Osteocyte (in vitro differentiated cells): ENCODE results near the gene AFF1. TPM values are rescaled to one million over a fixed set of nuclear protein-coding genes. Genes with fewer than 3 reads are reported as not detected.
A peak's percentile ranks its signal among the peaks of the same experiment; 100 is the strongest.

Experiments
- DNase-seq: peaks from one replicate; pipeline ENCODE4 v3.0.0; 2021; ENCODE audit warnings: mixed read lengths; ENCODE audit not compliant: unreplicated experiment; ENCODE audit errors: extremely low spot score
- H3K27ac Mint-ChIP-seq: one replicate; pipeline ENCODE4 v1.8.0; 2021; ENCODE audit warnings: mild to moderate bottlenecking, mixed read lengths; ENCODE audit not compliant: unreplicated experiment
- H3K27me3 Mint-ChIP-seq: one replicate; pipeline ENCODE4 v1.8.0; 2021; ENCODE audit warnings: mixed read lengths; ENCODE audit not compliant: unreplicated experiment
- H3K36me3 Mint-ChIP-seq: one replicate; pipeline ENCODE4 v1.8.0; 2021; ENCODE audit warnings: mixed read lengths; ENCODE audit not compliant: unreplicated experiment
- H3K4me1 Mint-ChIP-seq: one replicate; pipeline ENCODE4 v1.8.0; 2021; ENCODE audit warnings: mixed read lengths; ENCODE audit not compliant: unreplicated experiment
- H3K4me3 Mint-ChIP-seq: one replicate; pipeline ENCODE4 v1.8.0; 2021; ENCODE audit warnings: mild to moderate bottlenecking, moderate library complexity, mixed read lengths; ENCODE audit not compliant: unreplicated experiment
- H3K9me3 Mint-ChIP-seq: one replicate; pipeline ENCODE4 v1.8.0; 2021; ENCODE audit warnings: mixed read lengths; ENCODE audit not compliant: unreplicated experiment
- CTCF ChIP-seq: fragments of 200-600 bp; sonication (generic); IDR thresholded peaks from 2 replicates; pipeline ENCODE4 v1.5.0; 2021; ENCODE audit warnings: antibody characterized with exemption, mild to moderate bottlenecking, moderate library complexity
- total RNA-seq: library from RNA; stranded (reverse); gene quantifications from 2 replicates; pipeline ENCODE4 v1.2.1, GENCODE V29; 2021

The AFF1 gene
- total RNA-seq, 1 donor from 2014 or later: 39.3 TPM

GRCh38 chr4:87147116-87147515 is 212.3 kb downstream of the AFF1 start:
- TF ChIP-seq CTCF: no peak
- Mint-ChIP-seq H3K36me3 (peaks cover 14% of the 10 kb centered on the region), H3K4me3 (no peak overlapping the region), H3K4me1 (no peaks in the 10 kb centered on the region), H3K9me3 (no peaks in the 10 kb centered on the region), H3K27ac (no peak overlapping the region), H3K27me3 (no peaks in the 10 kb centered on the region)
- DNase-seq: no peak

GRCh38 chr4:87150498-87151261 is 215.9 kb downstream of the AFF1 start:
- Mint-ChIP-seq H3K9me3 (no peaks in the 10 kb centered on the region), H3K27ac (no peak overlapping the region), H3K36me3 (peaks cover 2% of the 10 kb centered on the region), H3K4me1 (peaks cover 10% of the 10 kb centered on the region), H3K4me3 (no peak overlapping the region), H3K27me3 (no peaks in the 10 kb centered on the region)
- no peak for DNase-seq
- peak; percentile 85 for TF ChIP-seq CTCF

- no peaks in the 10 kb centered on the region for H3K9me3 Mint-ChIP-seq
- no peak overlapping the region for H3K4me3 Mint-ChIP-seq
- no peaks in the 10 kb centered on the region for H3K27me3 Mint-ChIP-seq
- DNase-seq: no peak
- H3K27ac Mint-ChIP-seq: no peak overlapping the region
- peaks cover 10% of the 10 kb centered on the region for H3K4me1 Mint-ChIP-seq
- TF ChIP-seq CTCF: no peak
- no peaks in the 10 kb centered on the region for H3K36me3 Mint-ChIP-seq
Measured at GRCh38 chr4:87151730-87152129, 216.9 kb downstream of the AFF1 start.

GRCh38 chr4:87152310-87153041 is 217.7 kb downstream of the AFF1 start:
- Mint-ChIP-seq H3K4me3 (no peak overlapping the region), H3K9me3 (no peaks in the 10 kb centered on the region), H3K4me1 (peaks cover 10% of the 10 kb centered on the region), H3K27me3 (no peaks in the 10 kb centered on the region), H3K27ac (no peak overlapping the region), H3K36me3 (no peaks in the 10 kb centered on the region)
- TF ChIP-seq CTCF: no peak
- DNase-seq: no peak
